GM21576 (cell line): ENCODE measurements around the gene CXCL5.

Experiments
- ATAC-seq: cut with Tn5 transposase; IDR thresholded peaks from one replicate; pipeline ENCODE4 v1.9.1; 2021; ENCODE audit warnings: mild to moderate bottlenecking, moderate library complexity; ENCODE audit not compliant: unreplicated experiment

Gene CXCL5

DNA sequence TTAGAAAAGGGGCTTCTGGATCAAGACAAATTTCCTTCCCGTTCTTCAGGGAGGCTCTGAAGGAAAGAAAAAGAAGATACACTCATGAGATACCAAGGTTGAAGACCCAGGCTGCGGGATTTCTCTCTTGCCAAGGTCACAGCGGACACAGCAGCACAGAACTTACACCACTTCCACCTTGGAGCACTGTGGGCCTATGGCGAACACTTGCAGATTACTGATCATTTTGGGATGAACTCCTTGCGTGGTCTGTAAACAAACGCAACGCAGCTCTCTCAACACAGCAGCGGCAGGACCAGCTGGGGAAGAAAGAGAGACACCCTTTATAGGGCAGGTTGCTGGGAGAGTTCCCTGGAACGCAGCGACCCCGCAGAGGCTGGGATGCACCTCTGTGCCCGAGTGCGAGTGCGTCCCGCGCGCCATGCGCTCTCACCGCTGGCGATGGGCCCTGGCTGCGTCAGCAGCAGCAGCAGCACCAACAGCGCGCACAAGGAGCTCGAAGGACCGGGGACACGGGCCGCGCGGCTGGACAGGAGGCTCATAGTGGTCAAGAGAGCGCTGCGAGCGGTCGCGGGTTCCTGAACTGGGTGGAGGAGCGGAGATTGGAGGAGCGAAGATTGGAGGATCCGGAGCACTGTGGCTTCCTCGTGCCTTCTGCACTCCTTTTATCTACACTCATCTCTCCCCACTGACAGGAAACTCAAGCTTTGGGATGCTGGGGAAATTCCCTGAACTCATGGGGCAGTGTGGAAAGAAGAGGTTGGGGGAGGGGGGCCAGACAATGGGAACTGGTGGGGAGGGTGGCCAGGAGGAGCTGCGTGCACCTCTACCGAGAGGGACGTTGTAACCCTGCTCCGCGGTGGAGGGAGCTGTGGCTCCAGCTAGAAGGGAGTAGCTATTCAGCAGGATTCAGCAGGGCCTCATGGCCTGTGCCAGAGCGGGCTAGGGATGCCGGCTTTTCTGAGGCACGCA, at the start of gene CXCL5:
CXCL5 (minus strand) TSS at position 638 of the 972 bp plus-strand sequence; CDS start at position 542, 96 bp downstream.
- no peak for ATAC-seq

DNA sequence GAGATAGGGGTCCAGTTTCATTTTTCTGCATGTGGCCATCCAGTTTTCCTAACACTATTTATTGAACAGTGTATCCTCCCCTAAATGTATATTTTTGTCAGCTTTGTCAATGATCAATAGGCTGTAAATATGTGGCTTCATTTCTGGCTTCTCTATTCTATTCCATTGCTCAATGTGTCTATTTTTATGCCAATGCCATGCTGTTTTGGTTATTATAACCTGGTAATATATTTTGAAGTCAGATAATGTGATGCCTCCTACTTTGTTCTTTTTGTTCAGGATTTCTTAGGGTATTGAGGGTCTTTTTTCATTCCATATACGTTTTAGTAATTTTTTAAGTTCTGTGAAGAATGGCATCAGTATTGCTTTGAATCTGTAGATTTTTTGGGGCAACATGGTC, 48.7 kb upstream of the CXCL5 start:
- no peak for ATAC-seq

- ATAC-seq = no peak
Observed at GRCh38 chr4:74045772-74046171, 47.3 kb upstream of the CXCL5 start.

DNA sequence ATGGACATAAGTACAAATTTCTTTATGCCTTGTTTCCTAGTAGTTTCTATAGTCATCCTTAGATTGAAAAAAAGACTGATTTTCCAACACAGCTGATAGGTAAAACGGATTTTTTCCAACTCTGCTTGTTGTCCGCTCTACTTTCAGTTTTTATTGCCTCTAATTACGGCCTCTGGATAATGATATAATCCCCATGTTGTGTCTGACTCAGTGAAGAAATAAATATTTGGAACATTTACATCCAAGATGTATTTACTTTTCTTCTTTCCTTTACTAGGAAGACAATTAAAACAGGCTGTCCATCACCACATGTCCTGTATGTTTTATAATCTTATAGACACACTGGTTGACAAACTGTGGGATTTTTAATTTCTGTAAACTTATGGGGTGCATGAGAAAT, 46.8 kb upstream of the CXCL5 start:
- no peak for ATAC-seq

GRCh38 chr4:74044677-74045076, 46.2 kb upstream of the CXCL5 start:
- ATAC-seq = no peak

DNA sequence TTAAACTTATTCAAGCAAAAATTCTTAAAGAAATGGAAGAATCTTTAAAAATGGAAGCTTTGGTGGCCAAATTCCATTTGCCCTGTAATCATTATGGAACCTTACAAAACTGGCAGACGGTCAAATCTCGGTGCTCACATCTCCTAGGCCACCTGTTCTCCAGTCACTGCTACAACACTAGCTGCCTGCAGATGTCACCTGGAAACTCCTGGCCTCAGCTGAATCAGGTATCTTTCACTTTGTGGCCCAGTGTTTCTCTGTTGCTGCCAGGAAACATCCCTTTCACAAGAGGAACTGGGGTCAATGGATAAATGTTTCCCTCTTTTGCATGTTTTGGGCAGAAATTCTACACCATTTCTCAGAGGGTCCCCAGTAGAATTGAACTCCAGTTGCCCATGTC, 44.2 kb upstream of the CXCL5 start:
- no peak for ATAC-seq

GRCh38 chr4:74041418-74041817, 42.9 kb upstream of the CXCL5 start:
- ATAC-seq = no peak

GRCh38 chr4:74039315-74039763, 40.9 kb upstream of the CXCL5 start:
- ATAC-seq = no peak

DNA sequence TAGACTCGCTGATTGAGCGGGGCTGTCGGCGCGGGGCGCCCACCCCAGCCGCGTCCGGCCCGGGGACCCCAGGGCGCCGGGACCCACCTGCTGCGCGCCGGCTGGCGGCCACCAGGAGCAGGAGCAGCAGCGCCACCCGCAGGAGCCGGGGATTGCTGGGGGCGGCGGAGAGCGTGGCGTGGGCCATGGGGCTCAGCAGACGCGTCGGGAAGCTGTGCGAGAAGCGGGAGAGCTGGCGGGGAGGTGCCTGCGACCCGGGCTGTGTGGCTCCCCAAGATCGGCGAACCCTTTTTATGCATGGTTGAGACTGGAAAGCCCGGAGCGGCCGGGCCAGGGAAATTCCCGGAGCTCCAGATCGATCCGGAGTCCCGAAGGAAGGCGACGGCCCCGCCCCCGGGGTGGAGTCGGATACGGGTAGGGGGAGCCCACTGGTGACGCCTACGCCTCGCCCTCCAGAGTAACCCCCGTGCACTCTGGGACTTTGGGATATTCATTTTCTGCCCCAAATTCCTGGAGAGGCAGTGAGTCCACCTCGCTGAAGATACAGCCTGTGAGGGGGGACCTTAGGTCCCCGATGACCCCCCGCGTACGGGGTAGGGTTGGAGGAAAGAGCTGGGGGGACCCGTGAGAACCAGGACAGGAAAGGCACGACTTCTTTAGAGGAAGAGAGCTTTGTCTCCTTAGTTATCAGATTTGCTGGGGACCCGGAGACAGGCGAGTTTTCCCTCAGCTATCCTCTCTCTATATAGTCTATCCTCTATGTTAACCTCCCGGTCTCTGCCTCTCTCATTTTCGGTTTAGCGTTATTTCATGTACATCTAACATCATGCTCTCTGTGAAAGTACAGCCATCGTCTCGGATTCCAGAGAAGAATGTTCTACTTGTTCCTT, 40.2 kb upstream of the CXCL5 start, which contains the start of gene CXCL3:
CXCL3 (minus strand) TSS at position 265 of the 890 bp plus-strand sequence; CDS start at position 187, 78 bp downstream.
- peak; percentile 53 for ATAC-seq

DNA sequence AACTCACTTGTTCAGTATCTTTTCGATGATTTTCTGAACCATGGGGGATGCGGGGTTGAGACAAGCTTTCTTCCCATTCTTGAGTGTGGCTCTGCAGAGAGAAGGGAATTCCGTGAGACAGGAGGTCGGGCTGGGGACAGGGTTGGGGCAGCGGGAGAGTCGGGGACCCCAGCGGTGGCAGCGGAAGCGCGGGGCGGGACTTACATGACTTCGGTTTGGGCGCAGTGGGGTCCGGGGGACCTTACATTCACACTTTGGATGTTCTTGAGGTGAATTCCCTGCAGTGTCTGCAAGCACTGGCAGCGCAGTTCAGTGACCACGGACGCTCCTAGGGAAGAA, 39.6 kb upstream of the CXCL5 start:
- ATAC-seq = peak; percentile 13

DNA sequence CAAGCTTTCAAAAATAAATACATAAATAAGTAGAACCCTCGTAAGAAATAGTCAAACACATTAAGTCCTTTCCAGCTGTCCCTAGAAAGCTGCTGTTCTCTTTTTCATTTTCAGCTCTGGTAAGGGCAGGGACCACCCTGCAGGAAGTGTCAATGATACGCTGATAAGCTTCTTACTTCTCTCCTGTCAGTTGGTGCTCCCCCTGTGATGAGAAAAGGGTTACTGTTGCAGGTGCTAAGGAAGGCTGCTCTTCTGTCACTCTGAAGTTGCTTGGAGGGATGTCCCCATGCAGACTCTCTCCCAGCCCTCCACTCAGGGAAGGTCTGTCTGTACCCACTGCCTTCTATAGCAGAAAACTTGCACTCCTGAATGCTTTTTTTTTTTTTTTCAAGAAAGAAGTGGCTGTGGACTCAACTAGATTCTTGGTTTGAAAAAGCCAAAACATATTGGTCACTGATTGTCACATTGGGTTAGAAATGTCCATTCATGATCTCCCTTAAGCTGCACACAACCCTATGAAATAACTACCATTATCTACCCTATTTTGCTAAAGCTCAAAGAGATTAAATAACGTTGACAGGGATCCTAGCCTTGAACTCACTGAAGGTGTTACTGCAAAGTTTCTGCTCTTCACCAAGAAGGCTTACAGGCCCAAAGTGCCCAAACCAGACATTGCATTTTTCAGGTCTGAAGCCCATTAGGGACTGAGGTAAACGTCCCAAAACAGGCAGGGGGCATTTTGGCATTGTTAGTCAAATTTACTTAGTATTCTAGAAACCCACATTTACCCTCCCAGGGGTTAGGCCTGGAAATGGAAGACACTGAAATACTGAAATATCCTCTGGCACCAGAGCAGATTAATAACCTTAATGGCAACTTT, 38.8 kb upstream of the CXCL5 start:
- ATAC-seq = no peak

GRCh38 chr4:74033739-74034138, 35.3 kb upstream of the CXCL5 start:
- ATAC-seq = no peak

GRCh38 chr4:74032064-74032463, 33.6 kb upstream of the CXCL5 start:
- no peak for ATAC-seq

GRCh38 chr4:74031576-74031975, 33.1 kb upstream of the CXCL5 start:
- no peak for ATAC-seq

GRCh38 chr4:74030285-74030684, 31.8 kb upstream of the CXCL5 start:
- no peak for ATAC-seq

- ATAC-seq = no peak
Observed at GRCh38 chr4:74028504-74028903, 30.0 kb upstream of the CXCL5 start.

GRCh38 chr4:74023709-74024108, 25.2 kb upstream of the CXCL5 start:
- ATAC-seq = no peak

GRCh38 chr4:74021601-74022000, 23.1 kb upstream of the CXCL5 start:
- no peak for ATAC-seq

GRCh38 chr4:74018771-74019170, 20.3 kb upstream of the CXCL5 start:
- no peak for ATAC-seq

- ATAC-seq = no peak
Observed at GRCh38 chr4:74018116-74018515, 19.6 kb upstream of the CXCL5 start.

DNA sequence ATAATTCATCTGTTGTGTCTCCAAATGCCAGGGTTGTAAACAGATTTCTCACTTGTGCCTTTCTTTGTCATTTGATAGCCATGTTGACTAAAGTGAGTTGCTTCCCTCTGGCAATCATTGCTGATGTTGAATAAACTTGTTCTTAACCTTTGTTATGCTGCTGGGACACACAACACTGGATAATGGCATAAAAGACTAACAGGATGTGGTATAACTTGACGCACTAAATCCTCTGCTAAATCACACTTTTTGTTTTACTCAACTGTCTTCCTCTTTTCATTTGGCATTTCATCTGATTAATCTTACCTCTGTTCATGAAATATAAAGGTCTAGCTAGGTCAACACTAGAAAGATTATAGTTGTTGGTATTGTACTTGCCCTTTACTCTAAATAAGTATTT, 17.6 kb upstream of the CXCL5 start:
- ATAC-seq = no peak
